Adrenal gland (tissue), 12 donors: ENCODE results near the gene HPS1. TPM values are rescaled to one million over a fixed set of nuclear protein-coding genes. Genes with fewer than 3 reads are reported as not detected.

Experiments used
- DNase-seq, 7 donors: peaks; one replicate each; pipeline ENCODE4 v3.0.0-alpha.2; 2019 to 2020
- H3K27ac ChIP-seq, 5 donors: fragments of 200-600 bp; sonication (generic) in 4 of 5; 1 replicate in 3 of 5; 2 replicates in 2 of 5; pipeline versions ENCODE4 v1.5.1 to v1.8.0; 2016 to 2020; ENCODE audit warnings: mild to moderate bottlenecking in 1 of 5
- H3K27me3 ChIP-seq: fragments of 200-600 bp; 2 replicates; pipeline ENCODE4 v1.8.0; 2021
- H3K36me3 ChIP-seq, 2 donors: fragments of 200-600 bp; replicated peaks in 1 of 2; 1 replicate in 1 of 2; 2 replicates in 1 of 2; pipeline versions ENCODE4 v1.5.1 to v1.8.0; 2018 to 2022
- H3K4me1 ChIP-seq, 2 donors: fragments of 200-600 bp; replicated peaks in 1 of 2; 1 replicate in 1 of 2; 2 replicates in 1 of 2; pipeline versions ENCODE4 v1.5.1 to v1.8.0; 2018 to 2021
- H3K4me3 ChIP-seq, 4 donors: fragments of 200-600 bp; sonication (generic) in 3 of 4; one replicate each; pipeline ENCODE4 v1.5.1; 2016 to 2018
- H3K9me3 ChIP-seq, 3 donors: fragments of 200-600 bp; sonication (generic) in 1 of 3; replicated peaks in 1 of 3; 1 replicate in 2 of 3; 2 replicates in 1 of 3; pipeline versions ENCODE4 v1.5.1 to v1.8.0; 2016 to 2021
- CTCF ChIP-seq, 6 experiments: fragments of 450-650 bp in 4 of 6; fragments of 200-600 bp in 2 of 6; sonication (generic) in 1 of 6; IDR thresholded peaks; 1 replicate in 5 of 6; 2 replicates in 1 of 6; pipeline versions ENCODE4 v1.5.1 to v1.8.0; 2016 to 2021; ENCODE audit warnings: antibody characterized with exemption in 6 of 6, mild to moderate bottlenecking in 2 of 6, moderate library complexity in 1 of 6
- POLR2A ChIP-seq, 2 donors: fragments of 450-650 bp; IDR thresholded peaks; one replicate each; pipeline ENCODE4 v1.6.1; 2017; ENCODE audit warnings: antibody characterized with exemption in 2 of 2, mild to moderate bottlenecking in 2 of 2, moderate library complexity in 1 of 2
- WGBS, 4 donors: extraction: QIAGEN DNeasy Blood & Tissue Kit in 2 of 4; methylation state at CpG; one replicate each; pipeline versions ENCODE4 v1.1.5 to v1.1.7; 2013 to 2017; 5-methylcytosine and 5-hydroxymethylcytosine counted together
- intact Hi-C, 2 donors: fragments of 100-400 bp; cut with DNase I; formaldehyde crosslinking; loops; one replicate each; pipeline versions ENCODE4 v1.14.1 to v1.15.0; 2022 to 2023
- polyA plus RNA-seq, 3 donors: library from polyadenylated mRNA; stranded (reverse); fragments of 200-250 nt in 2 of 3; fragments of 350-450 nt in 1 of 3; fragmentation: Illumina TruSeq in 1 of 3; extraction: RNeasy Lipid Tissue Mini Kit (QIAGEN cat#74804) in 1 of 3; gene quantifications; one replicate each; pipeline ENCODE4 v1.2.3, GENCODE V29; 2013 to 2014
- total RNA-seq, 9 donors: library from RNA; depleted of rRNA in 4 of 9; stranded (reverse); fragments of >200 nt in 4 of 9; fragments of 120-200 nt in 1 of 9; fragmentation: NEBNext Ultra II Directional in 1 of 9; extraction: Animal tissue kit (Norgen Biotek cat#: 25700) in 1 of 9; gene quantifications; one replicate each; pipeline versions ENCODE4 v1.1.0 to v1.2.4, GENCODE V29; 2013 to 2023
- donor health status: healthy with polysubstance abuse.
- donor health status: Bipolar disorder and iron deficiency.
- donor health status: DM: yes; HTN: yes; CAD: no.
- donor health status: DM: no; HTN: no; CAD: no.
- donor health status: DM: no; HTN: no; CAD: no.
- donor health status: DM: yes; HTN: yes; CAD: no.

Gene HPS1
- total and polyA plus RNA-seq, 12 donors: 28.6 to 95.6 (median 70.3) TPM

- no peaks in the 10 kb centered on the region for H3K27me3 ChIP-seq
- no peak for DNase-seq
- no peak for TF ChIP-seq CTCF (IDR thresholded peaks at IDR 0.05)
- TF ChIP-seq POLR2A (IDR thresholded peaks at IDR 0.05): no peak
- no peaks in the 10 kb centered on the region for H3K9me3 ChIP-seq
- intact Hi-C loops: no loop called here
- no peak overlapping the region for H3K27ac ChIP-seq
- no peaks in the 10 kb centered on the region for H3K36me3 ChIP-seq
- H3K4me3 ChIP-seq: no peak overlapping the region
- H3K4me1 ChIP-seq: no peaks in the 10 kb centered on the region
These were observed 36.9 kb upstream of the HPS1 start for GRCh38 chr10:98483658-98484057.

GRCh38 chr10:98482096-98482495 lies 35.4 kb upstream of the HPS1 start:
- Histone ChIP-seq H3K36me3 (no peaks in the 10 kb centered on the region), H3K27me3 (no peaks in the 10 kb centered on the region), H3K9me3 (no peaks in the 10 kb centered on the region), H3K27ac (no peak overlapping the region), H3K4me3 (no peak overlapping the region), H3K4me1 (no peaks in the 10 kb centered on the region)
- no peak for DNase-seq
- no peak for TF ChIP-seq CTCF (IDR thresholded peaks at IDR 0.05)
- no peak for TF ChIP-seq POLR2A (IDR thresholded peaks at IDR 0.05)
- WGBS, 4 donors: 81 to 93% (median 85%) methylated on average over 2 of the region's 2 CpGs
- intact Hi-C loops: no loop called here

- intact Hi-C loops: no loop called here
These were observed 34.7 kb upstream of the HPS1 start for GRCh38 chr10:98481404-98481945.

GRCh38 chr10:98478430-98479222 lies 31.9 kb upstream of the HPS1 start:
- intact Hi-C loops: no loop called here
- H3K9me3 ChIP-seq: no peaks in the 10 kb centered on the region
- no peaks in the 10 kb centered on the region for H3K27me3 ChIP-seq
- H3K27ac ChIP-seq: no peak overlapping the region
- no peak for TF ChIP-seq CTCF (IDR thresholded peaks at IDR 0.05)
- no peak for TF ChIP-seq POLR2A (IDR thresholded peaks at IDR 0.05)
- H3K4me1 ChIP-seq: no peaks in the 10 kb centered on the region
- no peak for DNase-seq
- H3K4me3 ChIP-seq: no peak overlapping the region
- WGBS, 4 donors: 50 to 66% (median 56%) methylated on average over 6 of the region's 6 CpGs
- H3K36me3 ChIP-seq: no peaks in the 10 kb centered on the region

More at GRCh38 chr10:98481404-98481945, 34.7 kb upstream of the HPS1 start:
- TF ChIP-seq CTCF (IDR thresholded peaks at IDR 0.05) (no peak), POLR2A (IDR thresholded peaks at IDR 0.05) (no peak)
- Histone ChIP-seq H3K27me3 (no peaks in the 10 kb centered on the region), H3K4me1 (no peaks in the 10 kb centered on the region), H3K27ac (no peak overlapping the region), H3K9me3 (no peaks in the 10 kb centered on the region), H3K36me3 (no peaks in the 10 kb centered on the region), H3K4me3 (no peak overlapping the region)
- no peak for DNase-seq
- WGBS, 4 donors: 73 to 82% (median 78%) methylated on average over 5 of the region's 5 CpGs
